ENCODE results near the gene RAB19.
"Not testable (repeated sequence)": the region's sequence is repeated elsewhere in the genome, so short reads cannot be mapped to it uniquely, and the experiment has no call there.

RAB19 gene

DNA sequence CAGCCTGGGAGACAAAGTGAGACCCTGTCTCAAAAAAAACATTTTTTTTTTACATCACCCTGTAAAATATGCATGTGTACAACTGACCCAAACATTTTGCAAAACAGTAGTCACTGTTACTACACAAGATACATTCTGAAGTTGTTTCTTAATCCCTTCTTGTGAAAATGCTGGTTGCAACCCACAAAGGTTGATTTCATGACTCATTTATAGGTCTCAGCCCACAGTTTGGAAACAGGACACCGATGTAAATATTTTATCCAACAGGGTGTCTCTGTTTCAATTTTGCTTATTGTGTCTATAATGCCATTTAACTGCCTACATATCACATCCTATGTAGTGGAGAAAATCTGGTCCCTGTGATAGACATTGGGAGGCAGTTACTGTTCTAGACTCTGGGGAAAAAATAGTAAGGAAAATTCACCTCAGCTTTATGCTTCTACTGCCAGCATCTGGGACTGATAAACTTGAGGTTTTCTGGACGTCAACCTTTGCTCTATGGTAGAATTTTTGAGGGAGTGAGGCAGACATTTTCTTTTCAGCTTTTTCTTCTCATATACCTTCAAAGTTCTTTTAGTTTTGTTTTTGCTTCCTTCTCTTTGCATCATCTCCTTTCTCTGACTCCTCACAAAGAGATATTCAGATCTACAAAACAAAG lies 1.6 kb upstream of the RAB19 start:
- DNase-seq, result peak; percentile 60

DNA sequence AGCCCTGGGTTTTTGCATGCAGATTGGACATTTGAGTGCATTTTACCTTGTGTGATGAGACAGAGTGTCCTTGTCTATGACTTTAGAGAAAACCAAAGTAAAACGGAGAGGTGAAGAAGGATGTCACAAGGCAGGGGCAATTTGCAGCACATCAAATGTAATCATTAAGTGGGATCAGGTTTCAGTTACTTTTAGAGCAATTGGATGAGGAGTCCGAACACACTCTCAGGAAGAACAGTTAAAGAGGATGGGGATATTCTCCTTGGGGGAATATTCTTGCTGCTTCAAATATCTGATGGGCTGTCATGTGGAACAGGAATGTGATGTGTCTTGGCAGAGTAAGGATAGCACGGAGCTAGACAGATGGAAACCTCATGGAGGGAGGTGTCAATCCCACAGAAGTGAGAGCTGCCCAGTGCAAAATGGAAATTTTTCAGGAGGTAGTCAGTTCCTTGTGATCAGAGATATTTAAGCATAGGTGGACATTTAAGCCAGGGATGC lies 757 bp downstream of the RAB19 start:
- DNase-seq, result no peak

DNA sequence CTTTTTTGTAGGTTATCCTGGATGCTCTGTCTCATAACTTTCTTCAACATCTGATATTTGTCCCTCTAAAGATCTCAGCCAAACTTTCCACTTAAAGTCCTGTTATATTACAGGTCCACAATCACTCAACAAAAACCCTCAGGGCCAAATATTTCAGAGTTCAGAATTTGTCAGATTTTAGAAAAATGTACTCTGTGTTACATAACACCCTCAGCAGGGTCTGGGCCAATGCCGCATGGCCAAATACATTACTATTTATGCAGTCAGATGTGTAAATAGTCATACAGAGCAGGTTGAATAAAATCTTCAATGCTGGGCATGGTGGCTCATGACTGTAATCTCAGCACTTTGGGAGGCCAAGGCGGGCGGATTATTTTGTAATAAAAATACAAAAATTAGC lies 11.5 kb downstream of the RAB19 start:
- DNase-seq, result no peak

DNA sequence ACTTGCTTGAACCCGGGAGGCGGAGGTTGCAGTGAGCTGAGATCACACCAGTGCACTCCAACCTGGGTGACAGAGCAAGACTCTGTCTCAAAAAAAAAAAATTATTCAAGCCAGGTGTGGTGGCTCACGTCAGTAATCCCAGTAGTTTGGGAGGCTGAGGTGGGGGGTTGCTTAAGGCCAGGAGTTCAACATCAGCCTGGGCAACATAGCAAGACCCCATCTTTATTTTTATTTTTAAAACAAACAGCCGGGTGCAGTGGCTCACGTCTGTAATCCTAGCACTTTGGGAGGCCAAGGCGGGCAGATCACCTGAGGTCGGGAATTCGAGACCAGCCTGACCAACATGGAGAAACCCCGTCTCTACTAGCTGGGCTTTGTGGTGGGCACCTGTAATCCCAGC lies 12.0 kb downstream of the RAB19 start:
- DNase-seq, result not testable (repeated sequence)

DNA sequence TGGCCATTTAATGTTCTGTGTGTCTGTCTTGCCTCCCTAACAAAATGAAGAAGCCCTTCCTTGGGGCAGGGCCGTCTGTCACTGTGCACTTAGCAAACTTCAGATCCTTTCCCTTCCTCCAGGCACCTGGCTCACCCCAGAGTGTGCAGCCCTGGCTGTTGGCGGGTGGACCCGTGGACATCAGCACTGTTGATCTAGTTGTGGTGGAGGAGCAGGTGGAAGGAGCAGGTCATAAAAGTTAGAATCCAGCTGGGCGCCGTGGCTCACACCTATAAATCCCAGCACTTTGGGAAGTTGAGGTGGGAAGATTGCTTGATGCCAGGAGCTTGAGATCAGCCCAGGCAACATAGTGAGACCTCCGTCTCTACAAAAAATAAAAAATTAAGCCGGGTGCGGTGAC lies 12.7 kb downstream of the RAB19 start:
- no peak for DNase-seq

DNA sequence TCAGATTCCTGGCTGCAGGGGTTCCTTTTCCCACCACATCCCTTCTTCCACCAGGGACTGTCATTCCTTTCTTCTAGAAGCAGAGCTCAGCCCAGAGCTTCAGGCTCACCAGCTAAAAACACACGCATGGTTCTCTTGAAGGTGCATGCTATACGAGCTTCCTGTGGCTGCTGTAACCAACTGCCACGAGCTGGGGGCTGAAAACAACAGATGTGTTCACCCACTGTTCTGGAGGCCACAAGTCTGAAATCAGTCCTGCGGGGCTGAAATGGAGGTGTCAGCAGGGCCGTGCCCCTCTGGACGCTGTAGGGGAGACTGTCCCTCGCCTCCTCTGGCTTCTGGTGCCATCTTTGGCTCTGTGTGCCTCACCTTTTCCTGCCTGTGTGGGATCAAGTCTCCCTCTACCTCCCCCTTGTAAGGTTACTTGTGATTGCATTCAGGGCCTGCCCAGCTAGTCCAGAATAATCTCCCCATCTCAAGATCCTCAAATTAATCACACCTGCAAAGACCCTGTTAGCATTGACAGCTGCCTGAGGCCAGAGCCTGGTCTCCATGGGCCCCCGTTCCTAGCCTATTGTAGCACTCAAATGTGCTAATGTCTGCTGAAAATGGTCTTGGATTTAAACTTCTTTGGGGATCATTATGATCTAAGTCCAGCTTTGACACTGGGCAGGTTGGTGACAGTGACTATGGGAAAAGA lies 13.7 kb downstream of the RAB19 start:
- DNase-seq, result no peak

DNA sequence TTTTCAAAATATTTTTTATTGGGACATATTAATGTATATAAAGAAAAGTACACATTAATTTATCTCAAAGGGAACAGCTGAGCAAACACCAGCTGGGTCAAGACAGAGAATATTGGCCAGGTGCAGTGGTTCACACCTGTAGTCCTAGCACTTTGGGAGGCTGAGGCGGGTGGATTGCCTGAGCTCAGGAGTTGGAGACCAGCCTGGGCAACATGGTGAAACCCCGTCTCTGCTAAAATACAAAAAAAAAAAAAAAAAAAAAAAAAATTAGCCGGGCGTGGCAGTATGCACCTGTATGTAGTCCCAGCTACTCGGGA lies 14.3 kb downstream of the RAB19 start:
- DNase-seq, result not testable (repeated sequence)

DNA sequence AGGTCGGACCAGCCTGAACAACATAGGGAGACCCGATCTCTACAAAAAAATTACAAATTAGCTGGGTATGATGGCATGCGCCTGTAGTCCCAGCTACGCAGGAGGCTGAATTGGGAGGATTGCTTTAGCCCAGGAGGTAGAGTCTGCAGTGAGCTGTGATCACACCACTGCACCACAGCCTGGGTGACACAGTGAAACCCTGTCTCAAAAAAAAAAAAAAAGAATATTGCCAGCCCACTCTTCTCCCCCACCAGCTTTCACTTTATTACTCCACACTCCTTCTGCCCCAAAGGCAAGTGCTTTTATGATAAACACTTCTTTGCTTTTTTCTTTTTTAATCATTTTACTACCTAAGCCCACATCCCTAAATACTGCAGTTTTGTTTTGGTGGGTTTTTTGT lies 14.8 kb downstream of the RAB19 start:
- DNase-seq, result no peak

DNA sequence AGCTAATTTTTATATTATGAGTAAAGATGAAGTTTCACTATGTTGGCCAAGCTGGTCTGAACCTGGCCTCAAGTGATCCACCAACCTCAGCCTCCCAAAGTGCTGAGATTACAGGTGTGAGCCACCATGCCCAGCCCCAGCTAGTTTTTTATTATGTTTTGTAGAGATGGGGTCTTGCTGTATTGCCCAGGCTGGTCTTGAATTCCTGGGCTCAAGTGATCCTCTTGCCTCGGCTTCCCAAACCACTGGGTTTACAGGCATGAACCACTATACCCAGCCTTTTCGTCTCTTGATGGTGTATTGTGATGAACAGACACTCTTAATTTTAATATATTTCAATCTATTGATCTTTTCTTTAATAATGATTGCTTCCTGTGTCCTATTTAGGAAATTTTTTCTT lies 17.7 kb downstream of the RAB19 start:
- DNase-seq, result no peak

DNA sequence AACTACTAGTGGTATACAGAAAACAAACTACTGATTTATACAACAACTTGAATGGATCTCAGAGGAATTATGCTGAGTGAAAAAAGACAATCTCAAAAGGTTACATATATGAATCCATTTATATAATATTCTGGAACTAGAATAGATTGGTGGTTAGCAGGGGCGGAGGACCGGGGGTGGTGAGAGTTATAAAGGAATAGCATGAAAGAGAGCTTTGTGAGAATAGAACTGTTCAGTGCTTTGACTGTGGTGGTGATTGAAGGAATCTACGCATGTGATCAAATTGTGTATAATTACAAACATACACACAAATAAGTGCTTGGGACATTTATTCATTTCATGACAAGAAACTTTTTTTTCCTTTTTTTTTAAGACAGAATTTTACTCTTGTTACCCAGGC lies 19.6 kb downstream of the RAB19 start:
- DNase-seq, result no peak

DNA sequence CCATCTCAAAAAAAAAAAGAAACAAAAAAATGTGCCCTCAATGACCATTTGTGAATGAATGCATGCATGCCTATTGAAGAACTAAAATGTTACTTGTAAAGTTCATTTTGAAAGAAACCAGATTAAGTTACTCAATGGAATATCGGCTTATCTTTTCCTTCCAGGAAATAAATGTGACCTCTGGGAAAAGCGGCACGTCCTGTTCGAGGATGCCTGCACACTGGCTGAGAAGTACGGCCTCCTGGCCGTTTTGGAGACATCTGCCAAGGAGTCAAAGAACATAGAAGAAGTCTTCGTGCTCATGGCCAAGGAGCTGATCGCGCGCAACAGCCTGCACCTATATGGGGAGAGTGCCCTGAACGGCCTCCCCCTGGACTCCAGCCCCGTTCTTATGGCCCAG lies 21.9 kb downstream of the RAB19 start:
- DNase-seq, result no peak

DNA sequence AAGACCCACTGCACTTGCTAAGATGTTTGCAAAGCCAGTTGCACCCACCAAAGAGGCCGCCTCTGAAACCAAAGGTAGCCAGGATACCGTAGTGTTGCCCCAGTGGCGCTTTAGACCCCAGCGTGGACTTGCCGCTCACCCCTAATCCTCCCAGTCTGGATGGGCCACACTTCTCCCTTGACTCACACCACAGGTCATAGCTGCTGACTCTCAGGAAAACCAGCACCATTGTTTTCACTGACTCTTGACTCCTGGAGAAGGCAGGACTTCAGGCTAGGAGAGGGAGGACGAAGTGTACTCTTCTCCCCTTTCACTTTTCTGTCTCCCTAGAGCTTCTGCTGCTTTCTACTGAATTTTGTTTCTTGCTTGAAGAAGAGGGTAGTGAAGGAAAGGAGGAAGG lies 22.3 kb downstream of the RAB19 start:
- DNase-seq, result no peak

DNA sequence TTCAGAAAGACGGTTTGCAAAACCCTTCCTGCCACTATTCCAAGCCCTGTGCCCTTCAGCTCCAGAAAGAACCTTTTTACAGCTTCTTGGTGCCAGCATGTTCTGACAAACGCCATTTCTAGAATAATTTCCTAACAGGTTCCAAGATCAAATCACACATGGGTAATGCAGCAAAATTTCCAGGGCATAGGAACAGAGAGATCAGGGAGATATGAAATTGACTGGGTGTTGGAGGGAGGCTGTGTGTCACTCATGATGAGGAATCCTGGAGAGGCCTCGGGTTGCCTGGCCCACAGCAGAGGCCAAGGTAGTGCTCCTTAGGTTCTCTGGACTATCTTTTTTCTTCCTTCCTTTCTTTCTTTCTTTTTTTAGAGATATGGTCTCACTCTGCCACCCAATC lies 29.5 kb downstream of the RAB19 start:
- no peak for DNase-seq

DNA sequence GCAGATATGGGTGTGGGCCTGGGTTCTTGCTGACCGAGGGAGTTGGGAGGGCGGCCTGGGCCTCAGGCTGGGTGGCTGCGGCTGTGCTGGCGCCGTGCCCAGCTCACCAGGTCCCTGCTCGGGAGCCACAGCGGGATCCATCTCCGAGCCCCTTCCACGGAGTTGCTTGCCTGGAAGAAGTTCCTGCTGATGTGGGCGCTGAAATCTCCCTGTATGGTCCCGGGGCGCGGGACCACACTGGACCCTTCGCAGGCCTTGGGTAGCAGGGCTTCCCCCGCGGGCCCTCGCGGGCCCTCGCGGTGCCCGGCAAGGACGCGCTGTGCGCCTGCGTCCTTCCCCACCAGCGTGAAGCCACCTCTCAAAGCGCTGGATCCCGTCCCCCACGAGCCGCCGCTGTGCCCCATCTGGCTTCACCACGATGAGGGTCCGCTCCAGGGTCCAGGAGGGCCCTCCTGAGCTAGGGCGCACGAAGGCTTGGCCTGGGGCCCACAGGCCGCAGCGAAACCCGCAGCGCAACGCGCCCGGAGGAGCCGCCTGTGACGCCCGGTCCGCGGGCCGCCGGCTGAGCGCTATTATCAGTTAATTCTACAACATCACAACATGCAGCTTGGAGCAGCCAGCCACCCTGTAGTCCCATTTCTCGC lies 31.5 kb downstream of the RAB19 start:
- DNase-seq, result no peak

DNA sequence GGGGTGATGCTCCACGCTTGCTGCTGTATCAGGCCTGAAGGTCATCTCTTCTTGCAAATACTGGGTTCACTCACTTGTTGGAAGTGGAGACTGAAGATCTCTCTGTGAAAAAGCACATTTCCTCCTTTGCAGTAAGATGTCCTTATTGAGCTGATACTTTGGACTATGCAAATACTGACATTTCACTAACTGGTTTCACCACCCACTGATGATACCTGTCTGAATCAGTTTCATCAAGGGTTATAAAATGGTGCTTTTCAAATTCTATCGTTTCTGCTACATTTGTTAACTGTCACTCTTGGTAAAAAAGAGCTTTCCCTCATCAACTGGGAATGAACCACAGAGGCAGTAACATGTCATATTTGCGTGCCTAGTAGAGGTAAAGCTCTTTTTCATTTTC lies 35.5 kb downstream of the RAB19 start:
- DNase-seq, result no peak

DNA sequence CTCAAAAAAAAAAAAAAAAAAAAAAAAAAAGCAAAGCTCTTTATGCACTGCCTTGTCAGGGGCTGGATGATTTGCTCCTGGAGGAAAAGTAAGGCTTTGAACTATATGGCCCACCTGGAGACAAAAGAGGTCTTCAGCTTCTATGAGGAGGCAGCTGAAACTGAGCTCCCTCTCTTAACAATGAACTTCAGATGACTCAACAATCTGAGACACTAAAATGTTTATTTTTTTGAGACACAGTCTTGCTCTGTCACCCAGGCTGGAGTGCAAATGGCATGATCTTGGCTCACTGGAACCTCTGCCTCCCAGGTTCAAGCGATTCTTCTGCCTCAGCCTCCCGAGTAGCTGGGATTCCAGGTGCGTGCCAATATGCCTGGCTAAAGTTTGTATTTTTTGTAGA lies 36.7 kb downstream of the RAB19 start:
- no peak for DNase-seq

DNA sequence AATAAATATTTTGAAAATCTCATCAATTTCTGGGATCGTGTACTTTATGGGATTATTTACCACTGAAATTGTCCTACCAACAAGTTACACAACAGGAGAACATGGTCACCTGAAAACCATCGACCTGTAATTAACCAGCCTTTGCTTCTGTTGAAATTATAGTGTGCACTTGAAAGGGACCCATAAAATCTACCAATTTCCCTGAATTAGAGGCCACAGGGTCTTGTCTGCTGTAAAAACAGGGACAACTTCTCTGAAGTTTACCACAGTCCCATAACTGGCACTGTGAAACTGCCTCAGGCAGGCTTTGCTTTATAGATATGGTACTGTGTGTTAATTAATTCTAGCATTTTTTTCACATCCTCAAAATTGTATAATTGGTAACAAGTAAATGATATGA lies 37.7 kb downstream of the RAB19 start:
- DNase-seq, result no peak

DNA sequence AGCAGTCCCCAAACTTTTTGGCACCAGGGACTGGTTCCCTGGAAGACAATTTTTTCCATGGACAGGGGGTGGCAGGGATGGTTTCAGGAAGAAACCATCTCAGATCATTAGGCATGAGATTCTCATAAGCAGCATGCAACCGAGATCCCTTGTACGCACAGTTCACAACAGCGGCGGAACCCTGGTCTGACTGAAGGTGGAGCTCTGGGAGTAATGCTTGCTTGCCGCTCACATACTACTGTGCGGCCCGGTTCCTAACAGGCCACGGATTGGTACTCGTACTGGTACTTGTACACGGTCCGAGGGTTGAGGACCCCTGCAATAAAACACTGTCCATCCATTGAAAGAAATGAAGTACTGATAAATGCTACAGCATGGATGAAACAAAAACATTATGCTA lies 42.6 kb downstream of the RAB19 start:
- DNase-seq, result no peak

DNA sequence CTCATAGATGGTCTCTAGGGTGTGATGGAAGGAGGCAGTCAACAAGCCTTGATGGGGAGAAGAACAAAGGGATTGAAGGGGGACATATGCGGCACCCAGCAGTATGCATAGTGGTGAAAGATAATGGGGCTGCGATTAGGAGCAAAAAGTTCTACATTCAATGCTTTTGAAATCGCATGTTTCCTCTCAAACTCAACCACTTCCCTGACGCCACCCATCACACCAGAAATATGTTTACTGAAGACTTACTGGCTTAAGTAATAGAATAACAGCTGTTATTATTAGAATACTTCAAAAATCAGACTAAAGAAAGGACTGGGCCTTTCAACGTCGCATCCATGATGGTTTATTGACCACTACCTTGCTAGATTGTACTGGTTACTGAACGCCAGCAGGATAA lies 44.0 kb downstream of the RAB19 start:
- peak; percentile 10 for DNase-seq

DNA sequence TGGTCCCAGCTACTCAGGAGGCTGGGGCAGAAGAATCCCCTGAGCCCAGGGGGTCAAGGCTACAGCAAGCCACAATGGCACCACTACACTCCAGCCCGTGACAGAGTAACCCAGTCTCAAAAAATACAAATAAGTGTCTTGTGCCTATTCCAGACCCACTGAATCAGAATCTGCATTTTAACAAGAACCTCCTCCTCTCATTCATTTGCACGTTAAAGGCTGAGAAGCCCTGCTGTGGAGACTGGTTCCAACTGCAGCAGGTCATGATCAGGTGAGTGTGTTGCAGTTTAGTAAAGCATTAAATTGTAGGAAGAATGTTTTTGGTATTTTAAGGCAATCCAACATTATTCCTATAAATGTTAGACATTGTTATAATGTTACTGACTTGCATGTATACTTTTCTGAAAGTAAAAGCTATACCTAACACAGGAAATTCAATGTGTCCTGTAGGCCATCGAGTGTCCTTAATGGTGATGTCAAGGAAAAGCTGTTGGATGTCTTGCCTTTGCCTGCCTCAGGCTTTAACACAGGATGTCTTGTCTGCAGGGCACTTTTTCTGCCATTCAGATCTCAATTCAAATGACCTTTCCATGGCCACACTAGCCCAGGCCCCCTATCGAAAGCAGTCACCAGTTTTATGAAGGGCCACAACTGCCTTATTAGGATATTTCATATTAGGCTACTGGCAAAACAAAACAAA lies 45.1 kb downstream of the RAB19 start:
- DNase-seq, result no peak

DNA sequence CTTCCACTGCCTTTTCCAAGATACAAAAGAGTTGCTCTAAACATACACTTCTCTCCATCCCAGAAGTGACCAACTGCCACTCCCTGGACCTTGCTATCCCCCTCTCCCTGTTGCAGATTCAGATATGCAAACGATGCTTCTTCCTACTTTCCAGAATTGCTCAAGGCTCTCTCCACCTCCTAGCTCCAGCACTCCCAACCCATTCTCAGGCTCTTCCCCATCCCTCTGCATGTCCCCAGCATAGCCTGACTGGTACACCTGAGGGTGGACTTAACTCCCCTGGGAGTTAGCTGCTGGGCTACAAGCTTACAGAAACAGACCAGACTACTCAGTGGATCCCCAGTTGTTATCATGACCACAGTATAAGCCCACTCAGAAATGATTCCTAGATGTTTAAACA lies 47.9 kb downstream of the RAB19 start:
- DNase-seq, result no peak

DNA sequence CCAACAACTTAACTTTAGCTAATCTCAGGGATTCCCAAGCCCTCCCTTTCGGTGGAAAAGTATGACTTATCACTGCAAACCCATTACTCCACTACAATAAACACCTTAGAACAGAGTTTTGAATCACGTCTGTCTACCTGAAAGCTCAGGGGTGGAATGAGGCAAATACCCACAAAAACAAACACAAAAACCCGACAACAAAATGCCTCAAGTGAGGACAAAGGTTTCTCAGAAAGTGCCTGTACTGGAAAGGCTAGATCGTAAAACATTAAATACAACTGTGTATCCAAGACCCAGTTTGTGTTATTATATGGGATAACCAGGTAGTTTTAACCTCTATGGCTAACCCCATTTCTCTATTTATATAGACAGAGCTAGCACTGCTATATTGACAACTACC lies 49.4 kb downstream of the RAB19 start:
- DNase-seq, result no peak

DNA sequence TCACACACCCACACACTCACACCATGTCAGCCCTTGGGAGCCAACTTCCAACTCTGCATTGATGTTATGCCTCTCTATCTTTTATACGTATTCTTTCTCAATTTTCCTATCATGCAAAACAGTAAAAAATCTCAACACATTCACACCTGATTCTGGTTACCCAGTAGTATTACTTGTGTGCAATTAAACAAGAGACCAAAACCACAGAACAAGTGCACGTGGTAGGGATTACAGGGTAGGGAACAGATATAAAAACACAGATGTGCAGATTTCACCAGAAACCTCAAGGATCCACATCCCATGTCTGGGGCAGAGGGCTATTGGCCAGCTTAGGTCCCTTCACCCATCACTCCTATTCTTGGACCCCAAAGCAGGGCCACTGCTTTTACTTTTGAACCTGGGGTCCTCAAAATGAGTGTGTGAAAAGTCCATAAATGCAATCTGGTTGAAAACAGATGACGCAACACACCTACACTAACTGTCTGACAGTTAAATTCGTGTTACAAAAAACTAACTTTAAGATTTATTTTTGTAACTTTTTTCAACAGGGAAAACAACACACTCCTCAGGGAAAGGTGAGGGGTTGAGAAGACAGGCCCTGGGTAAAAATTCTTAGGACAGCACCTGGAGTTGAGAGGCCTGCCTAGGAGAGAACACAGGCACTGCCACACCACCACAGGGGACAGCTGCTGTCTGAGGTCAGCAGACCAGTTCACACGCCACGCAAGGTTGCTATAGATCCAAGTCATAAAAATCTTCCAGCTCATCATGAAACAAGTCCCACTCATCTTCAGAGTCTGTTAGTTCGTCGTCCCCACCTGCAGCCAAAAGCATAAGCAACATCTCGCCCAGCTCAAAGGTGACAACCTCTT lies 50.2 kb downstream of the RAB19 start:
- DNase-seq, result not testable (repeated sequence)

All from CD4-positive, alpha-beta T cell treated with Interleukin-4 for 4 hours (primary cell).